ENCODE results near the gene DDIT3. TPM values are rescaled to one million over a fixed set of nuclear protein-coding genes. Genes with fewer than 3 reads are reported as not detected.

Gene DDIT3
- total and polyA plus RNA-seq, 2 of the 13 experiments (the other 11 are each of a cell fraction or from before 2014, with no cell fraction given), result 27.5 to 48.7 TPM

GRCh38 chr12:57522887-57523705, 2.8 kb upstream of the DDIT3 start:
- ChIA-PET CTCF (ENCODE audit: low intra/inter-chr PET ratio, low total read pairs) (no interaction called here), POLR2A (interaction anchor here (0.8 to 3.0 kb wide), 12 partner anchors 11 to 88 kb away, joined by 3 to 21 read pairs (median 4); partner anchors contain the start of genes ARHGEF25, DCTN2 and INHBE)
- DNase-seq (ENCODE audit: low spot score) (no peak), ATAC-seq (no peak), FAIRE-seq (no peak)
- H3K9ac ChIP-seq (ENCODE audit: insufficient read depth, low read depth, low read length), result peak overlapping the region; percentile 89
- in situ Hi-C loops (cut with HindIII; ENCODE audit: extremely low pct_ligation_motif_present, low pct_unique_long_range_greater_than_20kb) (no loop called here), intact Hi-C loops (cut with micrococcal nuclease; ENCODE audit: unreplicated experiment) (loop anchor here (1.0 to 5.0 kb wide), 3 partner anchors 24 to 99 kb away; partner anchors contain the start of gene DCTN2)
- peaks cover 21% of the 10 kb centered on the region for H4K20me1 ChIP-seq (ENCODE audit: insufficient read depth, low read length)
- H3K4me1 ChIP-seq (ENCODE audit: insufficient read depth, low read length), result peaks cover 41% of the 10 kb centered on the region
- 1% methylated on average over 23 of the region's 38 CpGs for WGBS (ENCODE audit: low lambda C conversion rate)
- peak overlapping the region; percentile 91 for H3K4me2 ChIP-seq (ENCODE audit: low read depth, low read length)
- no peaks in the 10 kb centered on the region; a peak in 1 of 5 replicates for H3K27me3 ChIP-seq (ENCODE audit: control insufficient read depth in 1 of 2, insufficient read depth in 2 of 2, low read length in 2 of 2)
- peak overlapping the region; percentile 89 to 93 (median 89) for H3K4me3 ChIP-seq (replicated peaks in 1 of 3; ENCODE audit: insufficient read depth in 1 of 3, low read depth in 2 of 3, low read length in 3 of 3)
- no peaks in the 10 kb centered on the region for H3K9me3 ChIP-seq (ENCODE audit: low read length)
- peaks cover 37% of the 10 kb centered on the region for H3K79me2 ChIP-seq (ENCODE audit: insufficient read depth, low read length)
- BruUV-seq (replicated peaks), result TSS peak; percentile 36
- peak overlapping the region; percentile 86 for H3K27ac ChIP-seq (ENCODE audit: extremely low read length, insufficient read depth, low read length)
- H3K36me3 ChIP-seq (replicated peaks in 1 of 2; ENCODE audit: control insufficient read depth in 1 of 2, insufficient read depth in 2 of 2, low read length in 2 of 2), result peaks cover 13 to 38% of the 10 kb centered on the region in 2 experiments; a peak in 4 of 5 replicates
- H2AFZ ChIP-seq (ENCODE audit: low read length), result no peak overlapping the region
- TF ChIP-seq ZNF615 (CRISPR knock-in tag; IDR thresholded peaks at IDR 0.05; ENCODE audit: borderline replicate concordance) (no peak), ZNF574 (CRISPR knock-in tag; IDR thresholded peaks at IDR 0.05) (no peak), ZBTB38 (CRISPR knock-in tag; IDR thresholded peaks at IDR 0.05) (no peak), CCDC6 (CRISPR knock-in tag; IDR thresholded peaks at IDR 0.05) (0 out of 2 replicates have a peak, but pooled peaks have one; percentile 34), CEBPB (IDR thresholded peaks at IDR 0.05; ENCODE audit: borderline replicate concordance, low read depth, low read length) (peak; percentile 71), ZNF790 (CRISPR knock-in tag; IDR thresholded peaks at IDR 0.05; ENCODE audit: borderline replicate concordance) (no peak), CSRNP1 (CRISPR knock-in tag; IDR thresholded peaks at IDR 0.05) (no peak), UBTF (CRISPR knock-in tag; IDR thresholded peaks at IDR 0.05) (no peak), ZBTB2 (CRISPR knock-in tag; IDR thresholded peaks at IDR 0.05; ENCODE audit: low read depth) (peak; percentile 96; the same call in 1 of the 2 replicates), DMAP1 (CRISPR knock-in tag; IDR thresholded peaks at IDR 0.05) (peak; percentile 15; the same call in 1 of the 2 replicates), ZNF740 (CRISPR knock-in tag; IDR thresholded peaks at IDR 0.05) (peak; percentile 80; the same call in 1 of the 2 replicates), NPAS2 (CRISPR knock-in tag; IDR thresholded peaks at IDR 0.05; ENCODE audit: borderline replicate concordance) (no peak)

Data from HepG2 (cell line).